Progenitor cell of endocrine pancreas (in vitro differentiated cells): ENCODE data around the gene TBXT. TPM values are rescaled to one million over a fixed set of nuclear protein-coding genes. Genes with fewer than 3 reads are reported as not detected.

Source experiments
- DNase-seq: peaks from one replicate; pipeline ENCODE4 v3.0.0; 2021; ENCODE audit warnings: low spot score; ENCODE audit not compliant: unreplicated experiment
- H3K27ac Mint-ChIP-seq: 2 replicates; pipeline ENCODE4 v1.8.0; 2021; ENCODE audit warnings: mild to moderate bottlenecking, moderate library complexity, mixed read lengths
- H3K27me3 Mint-ChIP-seq: 2 replicates; pipeline ENCODE4 v1.8.0; 2021; ENCODE audit warnings: mixed read lengths
- H3K36me3 Mint-ChIP-seq: 2 replicates; pipeline ENCODE4 v1.8.0; 2022; ENCODE audit warnings: mixed read lengths; ENCODE audit not compliant: insufficient read depth
- H3K4me1 Mint-ChIP-seq: 2 replicates; pipeline ENCODE4 v1.8.0; 2021; ENCODE audit warnings: low read depth, mixed read lengths
- H3K4me3 Mint-ChIP-seq: 2 replicates; pipeline ENCODE4 v1.8.0; 2021; ENCODE audit warnings: low read depth, mild to moderate bottlenecking, moderate library complexity, mixed read lengths
- H3K9me3 Mint-ChIP-seq: 2 replicates; pipeline ENCODE4 v1.8.0; 2021; ENCODE audit warnings: low read depth, mixed read lengths
- total RNA-seq: library from RNA; stranded (reverse); gene quantifications from 2 replicates; pipeline ENCODE4 v1.2.1, GENCODE V29; 2021
- TF ChIP-seq, protein P1 (sequence below): fragments of 200-600 bp; sonication (generic); IDR thresholded peaks from one replicate; pipeline ENCODE4 v1.5.0; 2021; ENCODE audit warnings: antibody characterized with exemption, mild to moderate bottlenecking; ENCODE audit not compliant: unreplicated experiment

Gene TBXT
- total RNA-seq, 1 donor from 2014 or later = not detected

DNA sequence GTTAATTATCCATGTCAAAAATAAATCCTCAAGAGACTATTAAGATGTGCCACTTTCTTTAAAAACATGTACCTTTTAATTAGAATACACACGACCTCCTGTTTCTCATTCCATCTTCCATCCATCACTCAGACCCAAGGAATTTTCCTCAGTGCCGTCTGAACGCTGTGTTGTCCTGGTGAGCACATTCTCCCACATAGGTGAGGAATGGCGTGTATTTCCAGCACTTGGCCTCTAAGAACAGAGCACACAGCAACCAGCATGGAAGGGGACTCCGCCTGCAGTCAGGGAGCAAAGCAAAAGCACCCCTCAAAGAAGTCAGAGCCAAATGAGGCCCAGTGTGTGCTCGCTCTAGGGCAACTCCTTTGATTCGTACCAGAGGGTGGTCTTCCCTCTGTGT is 45.9 kb downstream of the TBXT start:
- H3K27ac Mint-ChIP-seq = no peak overlapping the region

DNA sequence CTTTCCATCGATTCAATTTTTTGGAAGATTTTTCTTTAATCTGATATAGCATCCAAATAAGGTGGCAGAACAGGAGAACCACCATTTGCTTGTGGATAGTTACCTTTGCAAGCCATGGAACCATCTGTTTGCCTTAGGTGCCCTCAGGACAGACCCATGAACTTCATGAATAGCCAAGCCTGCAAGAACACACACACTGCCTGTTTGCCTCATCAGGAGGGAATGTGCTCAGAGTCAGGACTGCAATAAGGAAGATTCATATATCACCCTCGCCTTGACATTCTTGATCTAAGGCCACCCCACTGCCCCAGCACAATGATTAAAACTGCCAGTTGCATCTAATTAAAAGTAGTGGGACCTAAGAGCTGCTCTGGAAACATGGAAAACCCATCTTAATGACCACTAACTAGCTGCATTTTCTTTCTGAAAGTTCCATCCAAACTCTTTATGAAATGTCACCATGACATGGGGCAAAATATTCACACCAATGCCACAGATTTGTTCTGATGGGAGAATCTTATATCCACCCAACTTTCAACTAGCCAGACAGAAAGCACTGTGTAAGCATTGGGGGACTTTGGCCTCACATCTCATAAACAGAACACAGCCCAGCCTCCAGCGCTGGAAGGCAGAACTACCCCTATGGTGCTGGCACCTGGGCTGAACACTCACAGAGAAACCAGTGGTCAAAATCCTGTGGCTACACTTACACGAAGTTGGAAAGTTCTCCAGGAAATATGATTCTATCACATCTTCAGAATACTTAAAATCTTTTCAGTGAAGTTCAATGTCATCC is 48.3 kb downstream of the TBXT start:
- Mint-ChIP-seq H3K4me1 (peaks cover 7% of the 10 kb centered on the region), H3K36me3 (no peaks in the 10 kb centered on the region), H3K9me3 (peaks cover 5% of the 10 kb centered on the region), H3K27ac (no peak overlapping the region), H3K4me3 (no peak overlapping the region), H3K27me3 (peaks cover 7% of the 10 kb centered on the region)
- TF ChIP-seq, protein P1, sequence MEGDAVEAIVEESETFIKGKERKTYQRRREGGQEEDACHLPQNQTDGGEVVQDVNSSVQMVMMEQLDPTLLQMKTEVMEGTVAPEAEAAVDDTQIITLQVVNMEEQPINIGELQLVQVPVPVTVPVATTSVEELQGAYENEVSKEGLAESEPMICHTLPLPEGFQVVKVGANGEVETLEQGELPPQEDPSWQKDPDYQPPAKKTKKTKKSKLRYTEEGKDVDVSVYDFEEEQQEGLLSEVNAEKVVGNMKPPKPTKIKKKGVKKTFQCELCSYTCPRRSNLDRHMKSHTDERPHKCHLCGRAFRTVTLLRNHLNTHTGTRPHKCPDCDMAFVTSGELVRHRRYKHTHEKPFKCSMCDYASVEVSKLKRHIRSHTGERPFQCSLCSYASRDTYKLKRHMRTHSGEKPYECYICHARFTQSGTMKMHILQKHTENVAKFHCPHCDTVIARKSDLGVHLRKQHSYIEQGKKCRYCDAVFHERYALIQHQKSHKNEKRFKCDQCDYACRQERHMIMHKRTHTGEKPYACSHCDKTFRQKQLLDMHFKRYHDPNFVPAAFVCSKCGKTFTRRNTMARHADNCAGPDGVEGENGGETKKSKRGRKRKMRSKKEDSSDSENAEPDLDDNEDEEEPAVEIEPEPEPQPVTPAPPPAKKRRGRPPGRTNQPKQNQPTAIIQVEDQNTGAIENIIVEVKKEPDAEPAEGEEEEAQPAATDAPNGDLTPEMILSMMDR = no peak
- no peak for DNase-seq

More for the DNA sequence above, 45.9 kb downstream of the TBXT start:
- peaks cover 14% of the 10 kb centered on the region for H3K27me3 Mint-ChIP-seq
- no peaks in the 10 kb centered on the region for H3K9me3 Mint-ChIP-seq
- DNase-seq = no peak
- TF ChIP-seq, protein P1 = no peak
- H3K4me1 Mint-ChIP-seq = peaks cover 7% of the 10 kb centered on the region
- H3K36me3 Mint-ChIP-seq = no peaks in the 10 kb centered on the region
- no peak overlapping the region for H3K4me3 Mint-ChIP-seq

DNA sequence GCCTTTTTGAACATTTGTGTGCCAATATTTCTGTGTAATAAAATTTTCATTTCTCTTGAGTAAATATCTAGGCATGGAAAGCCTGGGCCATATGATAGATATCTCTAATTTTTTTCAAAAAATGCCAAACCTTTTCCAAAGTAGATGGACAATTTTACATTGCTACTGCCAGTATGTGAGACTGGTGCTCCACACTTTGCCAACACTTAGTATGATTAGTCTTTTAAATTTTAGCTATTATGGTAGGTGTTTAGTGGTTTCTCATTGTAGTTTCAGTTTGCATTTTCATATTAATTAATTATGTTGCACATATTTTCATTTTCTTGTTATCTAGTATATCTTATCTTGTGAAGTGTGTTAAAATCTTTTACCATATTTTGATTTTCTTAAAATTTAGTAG is 52.0 kb downstream of the TBXT start:
- Mint-ChIP-seq H3K4me1 (no peaks in the 10 kb centered on the region), H3K4me3 (no peak overlapping the region), H3K27ac (no peak overlapping the region), H3K27me3 (peaks cover 11% of the 10 kb centered on the region), H3K9me3 (peaks cover 5% of the 10 kb centered on the region), H3K36me3 (no peaks in the 10 kb centered on the region)
- no peak for DNase-seq
- TF ChIP-seq, protein P1 = no peak

DNA sequence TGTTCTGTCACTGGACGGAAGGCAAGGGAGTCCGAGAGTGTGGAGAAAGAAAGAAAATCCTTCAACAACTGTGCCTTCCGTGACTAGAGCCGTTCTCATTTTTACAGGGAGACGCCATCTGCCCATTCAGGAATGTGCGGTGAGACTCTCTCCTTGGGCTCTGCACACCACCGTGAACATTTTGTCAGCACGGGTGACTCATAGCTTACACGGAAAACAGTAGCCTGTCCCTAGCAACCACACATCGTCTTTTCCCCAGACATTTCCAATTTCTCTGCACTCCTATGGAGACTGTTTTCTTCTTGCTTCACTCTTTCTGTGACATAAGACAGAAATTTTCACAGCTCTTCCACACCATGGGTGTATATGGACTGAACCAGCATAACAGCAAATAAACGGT is 55.1 kb downstream of the TBXT start:
- Mint-ChIP-seq H3K36me3 (no peaks in the 10 kb centered on the region), H3K27ac (no peak overlapping the region), H3K4me1 (no peaks in the 10 kb centered on the region), H3K4me3 (no peak overlapping the region), H3K27me3 (peaks cover 15% of the 10 kb centered on the region), H3K9me3 (peaks cover 5% of the 10 kb centered on the region)
- no peak for DNase-seq
- TF ChIP-seq, protein P1 = no peak

DNA sequence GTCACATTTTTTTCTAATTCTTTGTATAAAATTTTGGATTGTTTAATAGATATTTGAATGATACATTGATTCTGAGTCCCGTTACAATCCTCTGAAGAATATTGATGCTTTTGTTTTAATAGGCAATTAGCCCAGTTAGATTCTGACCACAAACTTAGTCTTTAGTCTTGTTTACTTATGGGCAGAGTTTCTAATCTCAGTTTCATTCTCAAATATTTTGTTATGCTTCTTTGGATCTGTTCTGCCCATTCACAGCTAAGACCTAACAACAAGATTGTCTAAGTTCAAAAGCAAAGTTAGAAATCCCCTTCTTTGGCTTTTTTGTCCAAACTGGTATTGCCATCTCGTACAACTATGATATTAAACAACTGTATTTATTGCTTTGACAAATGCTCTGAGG is 58.0 kb downstream of the TBXT start:
- Mint-ChIP-seq H3K4me1 (no peaks in the 10 kb centered on the region), H3K27ac (no peak overlapping the region), H3K36me3 (no peaks in the 10 kb centered on the region), H3K4me3 (no peak overlapping the region), H3K9me3 (no peaks in the 10 kb centered on the region), H3K27me3 (peaks cover 25% of the 10 kb centered on the region)
- no peak for DNase-seq
- TF ChIP-seq, protein P1 = no peak

Other genes starting within 250 kb of the TBXT start
- gene PRR18, start 140.5 kb upstream of the TBXT start, total RNA-seq = 0.60 and 0.93 TPM in 2 replicates
- 25.4 and 29.8 TPM in 2 replicates for gene SFT2D1, start 174.7 kb upstream of the TBXT start, total RNA-seq
- 20.3 and 20.6 TPM in 2 replicates for gene MPC1, start 215.1 kb upstream of the TBXT start, total RNA-seq